Esophagus muscularis mucosa (tissue), 2 donors: ENCODE data around the gene CCNJL.

Experiments used
- EP300 ChIP-seq: sonication (generic); formaldehyde crosslinking; IDR thresholded peaks from one replicate; pipeline ENCODE4 v1.6.1; 2017; ENCODE audit warnings: antibody characterized with exemption
- POLR2A ChIP-seq: fragments of 450-650 bp; IDR thresholded peaks from one replicate; pipeline ENCODE4 v1.6.1; 2017; ENCODE audit warnings: antibody characterized with exemption, moderate library complexity, mild to moderate bottlenecking, low read depth

GRCh38 chr5:160251406-160252155 is 60.8 kb downstream of the CCNJL start:
- TF ChIP-seq EP300 (no peak), POLR2A (no peak)
